Ishikawa (cell line): ENCODE results near the gene SERPINI1.

Experiments
- CEBPB ChIP-seq: IDR thresholded peaks from 2 replicates; pipeline ENCODE4 v1.6.1; 2012
- CREB1 ChIP-seq: IDR thresholded peaks from 2 replicates; pipeline ENCODE4 v1.6.1; 2012; ENCODE audit warnings: low read depth
- EGR1 ChIP-seq: IDR thresholded peaks from 2 replicates; pipeline ENCODE4 v1.6.1; 2012
- EP300 ChIP-seq: IDR thresholded peaks from 2 replicates; pipeline ENCODE4 v1.6.1; 2012; ENCODE audit warnings: borderline replicate concordance
- FOXM1 ChIP-seq: IDR thresholded peaks from 2 replicates; pipeline ENCODE4 v1.6.1; 2012; ENCODE audit warnings: low read depth, borderline replicate concordance
- NFIC ChIP-seq: IDR thresholded peaks from 2 replicates; pipeline ENCODE4 v1.6.1; 2012
- RAD21 ChIP-seq: IDR thresholded peaks from 2 replicates; pipeline ENCODE4 v1.6.1; 2012; ENCODE audit warnings: low read depth
- TCF12 ChIP-seq: IDR thresholded peaks from 2 replicates; pipeline ENCODE4 v1.6.1; 2012; ENCODE audit warnings: low read depth
- YY1 ChIP-seq: IDR thresholded peaks from 2 replicates; pipeline ENCODE4 v1.6.1; 2012; ENCODE audit warnings: low read depth
- TF ChIP-seq, protein P1 (sequence below): IDR thresholded peaks from 2 replicates; pipeline ENCODE4 v1.6.1; 2012; ENCODE audit warnings: low read depth, mild to moderate bottlenecking
- TF ChIP-seq, protein P2 (sequence below): IDR thresholded peaks from 2 replicates; pipeline ENCODE4 v1.6.1; 2012

DNA sequence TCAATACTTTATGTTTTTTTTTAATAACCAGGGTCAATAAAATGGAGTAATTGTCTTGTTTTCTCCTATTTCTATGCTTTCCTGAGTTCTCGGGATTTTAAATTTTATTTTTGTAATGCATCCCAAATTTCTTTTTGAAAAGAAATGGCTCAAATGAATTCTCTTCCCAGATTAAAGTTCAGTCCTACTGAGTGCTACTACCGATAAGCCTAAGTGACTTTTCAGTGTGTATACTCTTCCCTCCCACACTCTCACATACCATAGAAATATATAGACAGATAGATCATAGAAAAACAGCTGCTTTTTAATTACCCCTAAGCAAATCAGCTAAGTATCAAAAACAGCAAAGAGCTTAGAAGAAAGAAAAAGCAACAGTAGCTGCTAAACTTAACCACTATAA lies 1.5 kb downstream of the SERPINI1 start:
- TF ChIP-seq EP300 (no peak), RAD21 (no peak), CEBPB (no peak), FOXM1 (no peak), NFIC (no peak), EGR1 (no peak), TCF12 (no peak), YY1 (no peak), CREB1 (no peak)
- TF ChIP-seq, protein P1, sequence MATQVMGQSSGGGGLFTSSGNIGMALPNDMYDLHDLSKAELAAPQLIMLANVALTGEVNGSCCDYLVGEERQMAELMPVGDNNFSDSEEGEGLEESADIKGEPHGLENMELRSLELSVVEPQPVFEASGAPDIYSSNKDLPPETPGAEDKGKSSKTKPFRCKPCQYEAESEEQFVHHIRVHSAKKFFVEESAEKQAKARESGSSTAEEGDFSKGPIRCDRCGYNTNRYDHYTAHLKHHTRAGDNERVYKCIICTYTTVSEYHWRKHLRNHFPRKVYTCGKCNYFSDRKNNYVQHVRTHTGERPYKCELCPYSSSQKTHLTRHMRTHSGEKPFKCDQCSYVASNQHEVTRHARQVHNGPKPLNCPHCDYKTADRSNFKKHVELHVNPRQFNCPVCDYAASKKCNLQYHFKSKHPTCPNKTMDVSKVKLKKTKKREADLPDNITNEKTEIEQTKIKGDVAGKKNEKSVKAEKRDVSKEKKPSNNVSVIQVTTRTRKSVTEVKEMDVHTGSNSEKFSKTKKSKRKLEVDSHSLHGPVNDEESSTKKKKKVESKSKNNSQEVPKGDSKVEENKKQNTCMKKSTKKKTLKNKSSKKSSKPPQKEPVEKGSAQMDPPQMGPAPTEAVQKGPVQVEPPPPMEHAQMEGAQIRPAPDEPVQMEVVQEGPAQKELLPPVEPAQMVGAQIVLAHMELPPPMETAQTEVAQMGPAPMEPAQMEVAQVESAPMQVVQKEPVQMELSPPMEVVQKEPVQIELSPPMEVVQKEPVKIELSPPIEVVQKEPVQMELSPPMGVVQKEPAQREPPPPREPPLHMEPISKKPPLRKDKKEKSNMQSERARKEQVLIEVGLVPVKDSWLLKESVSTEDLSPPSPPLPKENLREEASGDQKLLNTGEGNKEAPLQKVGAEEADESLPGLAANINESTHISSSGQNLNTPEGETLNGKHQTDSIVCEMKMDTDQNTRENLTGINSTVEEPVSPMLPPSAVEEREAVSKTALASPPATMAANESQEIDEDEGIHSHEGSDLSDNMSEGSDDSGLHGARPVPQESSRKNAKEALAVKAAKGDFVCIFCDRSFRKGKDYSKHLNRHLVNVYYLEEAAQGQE, result no peak
- TF ChIP-seq, protein P2, sequence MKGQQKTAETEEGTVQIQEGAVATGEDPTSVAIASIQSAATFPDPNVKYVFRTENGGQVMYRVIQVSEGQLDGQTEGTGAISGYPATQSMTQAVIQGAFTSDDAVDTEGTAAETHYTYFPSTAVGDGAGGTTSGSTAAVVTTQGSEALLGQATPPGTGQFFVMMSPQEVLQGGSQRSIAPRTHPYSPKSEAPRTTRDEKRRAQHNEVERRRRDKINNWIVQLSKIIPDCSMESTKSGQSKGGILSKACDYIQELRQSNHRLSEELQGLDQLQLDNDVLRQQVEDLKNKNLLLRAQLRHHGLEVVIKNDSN, result no peak
